Measurements from ENCODE around the gene FBXO21. TPM values are rescaled to one million over a fixed set of nuclear protein-coding genes. Genes with fewer than 3 reads are reported as not detected.

FBXO21 gene
- total and polyA plus RNA-seq, 3 experiments from 2014 or later: 27.3 to 48.6 (median 34.6) TPM

GRCh38 chr12:117148642-117149041 is 41.6 kb downstream of the FBXO21 start:
- Histone ChIP-seq H3K36me3 (ENCODE audit: insufficient read depth, low read length) (peaks cover 42% of the 10 kb centered on the region), H3K9me3 (ENCODE audit: low read length) (no peaks in the 10 kb centered on the region), H3K27ac (ENCODE audit: low read depth, low read length) (no peak overlapping the region), H3K4me3 (ENCODE audit: low read length) (no peak overlapping the region), H3K4me1 (ENCODE audit: insufficient read depth, low read length) (no peaks in the 10 kb centered on the region), H3K27me3 (ENCODE audit: insufficient read depth, low read length, poor library complexity, severe bottlenecking) (no peaks in the 10 kb centered on the region)
- POLR2A ChIA-PET: no interaction called here
- Mint-ChIP-seq H3K4me3 (no peak overlapping the region), H3K4me1 (peaks cover 14 to 51% (median 19%) of the 10 kb centered on the region in 3 donors), H3K9me3 (no peaks in the 10 kb centered on the region), H3K27me3 (no peaks in the 10 kb centered on the region), H3K36me3 (peaks cover 3 to 87% (median 18%) of the 10 kb centered on the region in 3 donors), H3K27ac (peak overlapping the region in 1 of 8 donors; percentile 78)
- CTCF ChIA-PET: no interaction called here
- no peak for DNase-seq

DNA sequence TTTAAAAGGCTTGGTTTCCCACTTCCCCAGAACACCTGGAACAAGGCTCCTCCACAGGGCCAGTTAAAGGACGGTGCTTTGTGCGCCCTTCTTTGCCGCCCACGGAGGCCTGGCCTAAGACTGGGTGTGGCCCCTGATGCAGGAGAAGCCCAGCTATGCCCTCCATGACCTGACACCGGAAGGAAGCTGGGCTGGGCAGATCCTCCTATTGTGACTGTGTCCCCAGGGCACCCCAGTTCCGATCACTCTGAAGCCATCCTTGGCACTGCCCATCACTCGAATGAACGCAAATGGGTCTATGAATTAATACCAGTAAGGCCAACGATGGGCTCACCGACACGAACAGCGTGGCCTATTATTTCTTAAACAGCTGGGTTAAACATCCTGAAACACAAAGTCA is 42.6 kb downstream of the FBXO21 start:
- ChIA-PET CTCF (no interaction called here), POLR2A (interaction anchor here (0.6 kb wide), 1 partner anchor 557 kb away, joined by 3 read pairs; no protein-coding TSS in a partner anchor)
- Mint-ChIP-seq H3K9me3 (no peaks in the 10 kb centered on the region), H3K27me3 (no peaks in the 10 kb centered on the region), H3K27ac (peak overlapping the region in 3 of 8 donors; percentile 6 to 34 (median 18)), H3K36me3 (peaks cover 3 to 87% (median 20%) of the 10 kb centered on the region in 3 donors), H3K4me1 (peaks cover 7 to 42% (median 10%) of the 10 kb centered on the region in 3 donors), H3K4me3 (no peak overlapping the region)
- Histone ChIP-seq H3K9me3 (ENCODE audit: low read length) (no peaks in the 10 kb centered on the region), H3K36me3 (ENCODE audit: insufficient read depth, low read length) (peaks cover 34% of the 10 kb centered on the region), H3K4me1 (ENCODE audit: insufficient read depth, low read length) (no peaks in the 10 kb centered on the region), H3K27ac (ENCODE audit: low read depth, low read length) (no peak overlapping the region), H3K27me3 (ENCODE audit: insufficient read depth, low read length, poor library complexity, severe bottlenecking) (no peaks in the 10 kb centered on the region), H3K4me3 (ENCODE audit: low read length) (no peak overlapping the region)
- no peak for DNase-seq

GRCh38 chr12:117145597-117146154 is 44.6 kb downstream of the FBXO21 start:
- no peaks in the 10 kb centered on the region for H3K9me3 ChIP-seq (ENCODE audit: low read length)
- H3K4me3 ChIP-seq (ENCODE audit: low read length): no peak overlapping the region
- H3K36me3 ChIP-seq (ENCODE audit: insufficient read depth, low read length): peaks cover 31% of the 10 kb centered on the region
- no peak for DNase-seq
- H3K27me3 Mint-ChIP-seq: no peaks in the 10 kb centered on the region
- H3K27ac ChIP-seq (ENCODE audit: low read depth, low read length): no peak overlapping the region
- no peaks in the 10 kb centered on the region for H3K27me3 ChIP-seq (ENCODE audit: insufficient read depth, low read length, poor library complexity, severe bottlenecking)
- H3K4me1 Mint-ChIP-seq: peaks cover 6 to 25% (median 6%) of the 10 kb centered on the region in 3 donors
- H3K36me3 Mint-ChIP-seq: peaks cover 3 to 75% (median 18%) of the 10 kb centered on the region in 3 donors
- H3K4me3 Mint-ChIP-seq: no peak overlapping the region
- H3K4me1 ChIP-seq (ENCODE audit: insufficient read depth, low read length): no peaks in the 10 kb centered on the region
- H3K9me3 Mint-ChIP-seq: no peaks in the 10 kb centered on the region
- ChIA-PET POLR2A (no interaction called here), CTCF (no interaction called here)
- peak overlapping the region in 2 of 8 donors; percentile 76 to 78 for H3K27ac Mint-ChIP-seq

DNA sequence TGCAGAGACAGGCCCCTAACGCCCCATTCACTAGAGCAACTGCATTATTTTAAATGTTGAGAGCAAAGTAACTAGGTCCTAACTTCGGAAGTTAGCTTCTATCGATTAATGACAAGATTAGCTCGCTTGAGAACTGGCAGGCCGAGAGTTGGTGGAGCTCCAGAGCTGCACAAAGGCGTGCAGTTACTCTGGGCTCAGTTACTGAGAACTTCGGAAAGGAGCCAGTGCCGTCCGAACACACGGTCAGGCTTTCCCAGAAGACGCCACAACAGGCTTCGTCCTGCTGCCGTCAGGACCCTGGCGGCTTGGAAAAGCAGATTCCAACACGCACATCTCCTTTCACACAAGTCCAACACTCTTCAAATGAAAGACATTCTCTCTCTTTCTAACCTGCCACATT is 45.7 kb downstream of the FBXO21 start:
- Histone ChIP-seq H3K27ac (ENCODE audit: low read depth, low read length) (no peak overlapping the region), H3K9me3 (ENCODE audit: low read length) (no peaks in the 10 kb centered on the region), H3K4me3 (ENCODE audit: low read length) (no peak overlapping the region), H3K4me1 (ENCODE audit: insufficient read depth, low read length) (no peaks in the 10 kb centered on the region), H3K27me3 (ENCODE audit: insufficient read depth, low read length, poor library complexity, severe bottlenecking) (no peaks in the 10 kb centered on the region), H3K36me3 (ENCODE audit: insufficient read depth, low read length) (peaks cover 27% of the 10 kb centered on the region)
- CTCF ChIA-PET: no interaction called here
- POLR2A ChIA-PET: no interaction called here
- no peaks in the 10 kb centered on the region for H3K9me3 Mint-ChIP-seq
- no peak for DNase-seq
- H3K4me1 Mint-ChIP-seq: peaks cover 5 to 20% (median 6%) of the 10 kb centered on the region in 3 donors
- no peak overlapping the region for H3K27ac Mint-ChIP-seq
- H3K36me3 Mint-ChIP-seq: peaks cover 3 to 65% (median 13%) of the 10 kb centered on the region in 3 donors
- H3K27me3 Mint-ChIP-seq: no peaks in the 10 kb centered on the region
- no peak overlapping the region for H3K4me3 Mint-ChIP-seq

GRCh38 chr12:117143008-117143532 is 47.2 kb downstream of the FBXO21 start:
- DNase-seq: no peak
- peaks cover 25% of the 10 kb centered on the region for H3K36me3 ChIP-seq (ENCODE audit: insufficient read depth, low read length)
- H3K4me1 Mint-ChIP-seq: peaks cover 5 to 18% (median 7%) of the 10 kb centered on the region in 3 donors
- no peaks in the 10 kb centered on the region for H3K4me1 ChIP-seq (ENCODE audit: insufficient read depth, low read length)
- no peak overlapping the region for H3K4me3 ChIP-seq (ENCODE audit: low read length)
- no peaks in the 10 kb centered on the region for H3K9me3 Mint-ChIP-seq
- ChIA-PET CTCF (no interaction called here), POLR2A (no interaction called here)
- no peaks in the 10 kb centered on the region for H3K27me3 ChIP-seq (ENCODE audit: insufficient read depth, low read length, poor library complexity, severe bottlenecking)
- no peak overlapping the region for H3K27ac ChIP-seq (ENCODE audit: low read depth, low read length)
- no peak overlapping the region for H3K4me3 Mint-ChIP-seq
- H3K27me3 Mint-ChIP-seq: no peaks in the 10 kb centered on the region
- H3K36me3 Mint-ChIP-seq: peaks cover 3 to 49% (median 11%) of the 10 kb centered on the region in 3 donors
- peak overlapping the region in 1 of 8 donors; percentile 43 for H3K27ac Mint-ChIP-seq
- no peaks in the 10 kb centered on the region for H3K9me3 ChIP-seq (ENCODE audit: low read length)

GRCh38 chr12:117142094-117142493 is 48.2 kb downstream of the FBXO21 start:
- H3K36me3 Mint-ChIP-seq: peaks cover 3 to 44% (median 10%) of the 10 kb centered on the region in 3 donors
- Histone ChIP-seq H3K9me3 (ENCODE audit: low read length) (no peaks in the 10 kb centered on the region), H3K4me3 (ENCODE audit: low read length) (no peak overlapping the region), H3K4me1 (ENCODE audit: insufficient read depth, low read length) (no peaks in the 10 kb centered on the region), H3K27me3 (ENCODE audit: insufficient read depth, low read length, poor library complexity, severe bottlenecking) (no peaks in the 10 kb centered on the region), H3K27ac (ENCODE audit: low read depth, low read length) (no peak overlapping the region), H3K36me3 (ENCODE audit: insufficient read depth, low read length) (peaks cover 22% of the 10 kb centered on the region)
- ChIA-PET CTCF (no interaction called here), POLR2A (no interaction called here)
- peaks cover 5 to 14% (median 6%) of the 10 kb centered on the region in 3 donors for H3K4me1 Mint-ChIP-seq
- DNase-seq: no peak
- H3K4me3 Mint-ChIP-seq: no peak overlapping the region
- no peaks in the 10 kb centered on the region for H3K27me3 Mint-ChIP-seq
- H3K9me3 Mint-ChIP-seq: no peaks in the 10 kb centered on the region
- H3K27ac Mint-ChIP-seq: no peak overlapping the region

GRCh38 chr12:117141097-117141898 is 49.0 kb downstream of the FBXO21 start:
- no peak for DNase-seq
- no peak overlapping the region for H3K4me3 Mint-ChIP-seq
- Histone ChIP-seq H3K4me3 (ENCODE audit: low read length) (no peak overlapping the region), H3K4me1 (ENCODE audit: insufficient read depth, low read length) (no peaks in the 10 kb centered on the region), H3K27ac (ENCODE audit: low read depth, low read length) (no peak overlapping the region), H3K9me3 (ENCODE audit: low read length) (no peaks in the 10 kb centered on the region), H3K27me3 (ENCODE audit: insufficient read depth, low read length, poor library complexity, severe bottlenecking) (no peaks in the 10 kb centered on the region), H3K36me3 (ENCODE audit: insufficient read depth, low read length) (peaks cover 18% of the 10 kb centered on the region)
- POLR2A ChIA-PET: no interaction called here
- CTCF ChIA-PET: no interaction called here
- H3K4me1 Mint-ChIP-seq: peaks cover 5 to 14% (median 6%) of the 10 kb centered on the region in 3 donors
- H3K36me3 Mint-ChIP-seq: peaks cover 3 to 38% (median 10%) of the 10 kb centered on the region in 3 donors
- no peaks in the 10 kb centered on the region for H3K27me3 Mint-ChIP-seq
- peak overlapping the region in 1 of 8 donors; percentile 47 for H3K27ac Mint-ChIP-seq
- no peaks in the 10 kb centered on the region for H3K9me3 Mint-ChIP-seq

All from CD8-positive, alpha-beta memory T cell (primary cell).